IMR-90 (cell line): ENCODE results near the gene SPARC. TPM values are rescaled to one million over a fixed set of nuclear protein-coding genes. Genes with fewer than 3 reads are reported as not detected.

ENCODE experiments used
- ATAC-seq: fragments of 200-7000 bp; cut with Tn5 transposase; 2 replicates; pipeline ENCODE4 v1.9.1; 2020; ENCODE audit warnings: low read depth, mild to moderate bottlenecking, moderate library complexity
- BruUV-seq: library from RNA; stranded (reverse); fragments of 400-500 nt; replicated peaks from 2 replicates; lab custom pipeline; 2021; lab: Mats Ljungman, UMichigan
- CTCF ChIA-PET: fragments of 300-600 bp; formaldehyde crosslinking; extraction: SDS; loops from one replicate; lab custom pipeline; 2021; ENCODE audit warnings: antibody characterized with exemption; lab: Yijun Ruan, JAX
- POLR2A ChIA-PET: fragments of 300-600 bp; sonication (Branson Sonifier 250); formaldehyde crosslinking; loops from one replicate; lab custom pipeline; 2022; ENCODE audit warnings: antibody characterized with exemption; ENCODE audit not compliant: unreplicated experiment; lab: Charles Lee
- DNase-seq: peaks from one replicate; pipeline ENCODE4 v3.0.0; 2013
- H2AFZ ChIP-seq: replicated peaks from 2 replicates; pipeline ENCODE3; 2013; ENCODE audit warnings: low read length, mild to moderate bottlenecking; ENCODE audit not compliant: poor library complexity
- H2AK5ac ChIP-seq: 2 replicates; pipeline ENCODE4 v1.6.1; 2013; ENCODE audit warnings: low read depth, low read length, inconsistent platforms
- H2AK9ac ChIP-seq: replicated peaks from 2 replicates; pipeline ENCODE3; 2013; ENCODE audit warnings: mild to moderate bottlenecking, low read depth, low read length, moderate library complexity; ENCODE audit not compliant: poor library complexity
- H2BK120ac ChIP-seq: 2 replicates; pipeline ENCODE4 v1.6.1; 2013; ENCODE audit warnings: low read depth, low read length, inconsistent platforms
- H2BK15ac ChIP-seq: 3 replicates; pipeline ENCODE4 v1.6.1; 2013; ENCODE audit warnings: low read depth, low read length, inconsistent platforms
- H2BK20ac ChIP-seq: 2 replicates; pipeline ENCODE4 v1.6.1; 2013; ENCODE audit warnings: low read depth, mild to moderate bottlenecking, inconsistent platforms, low read length, moderate library complexity
- H2BK5ac ChIP-seq: 2 replicates; pipeline ENCODE4 v1.6.1; 2013; ENCODE audit warnings: mild to moderate bottlenecking, low read depth, low read length, inconsistent platforms; ENCODE audit not compliant: poor library complexity, severe bottlenecking
- H3K14ac ChIP-seq: replicated peaks from 2 replicates; pipeline ENCODE4 v1.6.1; 2013; ENCODE audit warnings: low read depth, low read length, inconsistent platforms
- H3K18ac ChIP-seq: 2 replicates; pipeline ENCODE4 v1.6.1; 2013; ENCODE audit warnings: low read depth, low read length, control low read depth
- H3K23ac ChIP-seq: 2 replicates; pipeline ENCODE4 v1.6.1; 2013; ENCODE audit warnings: low read depth, low read length, inconsistent platforms
- H3K27ac ChIP-seq: 2 replicates; pipeline ENCODE4 v1.5.1; 2013; ENCODE audit warnings: mild to moderate bottlenecking, control low read depth, low read length; ENCODE audit not compliant: insufficient read depth
- H3K27me3 ChIP-seq: 2 replicates; pipeline ENCODE4 v1.6.1; 2013; ENCODE audit warnings: low read length; ENCODE audit not compliant: control insufficient read depth, insufficient read depth
- H3K36me3 ChIP-seq: 2 replicates; pipeline ENCODE4 v1.6.1; 2013; ENCODE audit warnings: low read length, mixed read lengths; ENCODE audit not compliant: control insufficient read depth, insufficient read depth
- H3K4ac ChIP-seq: 2 replicates; pipeline ENCODE4 v1.6.1; 2013; ENCODE audit warnings: low read depth, low read length, inconsistent platforms
- H3K4me1 ChIP-seq: 2 replicates; pipeline ENCODE4 v1.6.1; 2013; ENCODE audit warnings: low read length, mixed read lengths; ENCODE audit not compliant: control insufficient read depth, insufficient read depth
- H3K4me2 ChIP-seq: 2 replicates; pipeline ENCODE4 v1.6.1; 2013; ENCODE audit warnings: low read depth, mild to moderate bottlenecking, control low read depth, low read length, moderate library complexity
- H3K4me3 ChIP-seq: 2 replicates; pipeline ENCODE4 v1.5.1; 2013; ENCODE audit warnings: low read depth, mild to moderate bottlenecking, control low read depth, low read length, moderate library complexity; ENCODE audit not compliant: insufficient read depth
- H3K56ac ChIP-seq: 2 replicates; pipeline ENCODE4 v1.6.1; 2013; ENCODE audit warnings: low read length, inconsistent platforms; ENCODE audit not compliant: insufficient read depth; ENCODE audit errors: extremely low read depth
- H3K79me1 ChIP-seq, 2 experiments: 2 replicates each; pipeline ENCODE4 v1.6.1; 2013; ENCODE audit warnings: low read length in 2 of 2, inconsistent platforms in 1 of 2, low read depth in 1 of 2
- H3K9ac ChIP-seq: 2 replicates; pipeline ENCODE4 v1.6.1; 2013; ENCODE audit warnings: low read depth, low read length, control low read depth
- H3K9me1 ChIP-seq: 2 replicates; pipeline ENCODE4 v1.6.1; 2013; ENCODE audit warnings: low read length, inconsistent platforms; ENCODE audit not compliant: insufficient read depth
- H3K9me3 ChIP-seq: 2 replicates; pipeline ENCODE4 v1.6.1; 2013; ENCODE audit warnings: low read length; ENCODE audit not compliant: control insufficient read depth, insufficient read depth
- H4K20me1 ChIP-seq: 2 replicates; pipeline ENCODE4 v1.6.1; 2013; ENCODE audit warnings: low read length, inconsistent platforms; ENCODE audit not compliant: insufficient read depth
- H4K5ac ChIP-seq: 2 replicates; pipeline ENCODE4 v1.6.1; 2013; ENCODE audit warnings: mild to moderate bottlenecking, low read depth, low read length, control low read depth
- H4K8ac ChIP-seq, 2 experiments: 2 replicates each; pipeline ENCODE4 v1.6.1; 2013; ENCODE audit warnings: low read depth in 2 of 2, low read length in 2 of 2, control low read depth in 1 of 2, inconsistent platforms in 1 of 2
- H4K91ac ChIP-seq: 2 replicates; pipeline ENCODE4 v1.6.1; 2013; ENCODE audit warnings: low read depth, low read length, inconsistent platforms; ENCODE audit not compliant: insufficient read depth
- BHLHE40 ChIP-seq: fragments of 150-350 bp; IDR thresholded peaks from 2 replicates; pipeline ENCODE4 v1.6.1; 2016; ENCODE audit warnings: mild to moderate bottlenecking, low read depth, low read length
- CEBPB ChIP-seq: IDR thresholded peaks from 2 replicates; pipeline ENCODE4 v1.6.1; 2012; ENCODE audit warnings: low read depth, low read length, improper control_type of control experiment
- CHD1 ChIP-seq: IDR thresholded peaks from 2 replicates; pipeline ENCODE4 v1.6.1; 2012; ENCODE audit warnings: low read depth, low read length, improper control_type of control experiment
- CTCF ChIP-seq: conservative IDR thresholded peaks from 2 replicates; pipeline ENCODE4 v1.5.1; 2012; ENCODE audit warnings: mild to moderate bottlenecking, low read depth, low read length, improper control_type of control experiment
- FOS ChIP-seq: fragments of 150-350 bp; IDR thresholded peaks from 2 replicates; pipeline ENCODE4 v1.6.1; 2016; ENCODE audit warnings: low read depth, low read length
- MAZ ChIP-seq: IDR thresholded peaks from 2 replicates; pipeline ENCODE4 v1.6.1; 2012; ENCODE audit warnings: low read depth, mild to moderate bottlenecking, low read length, improper control_type of control experiment, moderate library complexity, borderline replicate concordance
- POLR2A ChIP-seq: IDR thresholded peaks from 2 replicates; pipeline ENCODE4 v1.6.1; 2012; ENCODE audit warnings: mild to moderate bottlenecking, low read depth, low read length
- RCOR1 ChIP-seq: IDR thresholded peaks from 2 replicates; pipeline ENCODE4 v1.6.1; 2012; ENCODE audit warnings: mild to moderate bottlenecking, low read length, improper control_type of control experiment; ENCODE audit not compliant: insufficient replicate concordance
- RFX5 ChIP-seq: IDR thresholded peaks from 2 replicates; pipeline ENCODE4 v1.8.0; 2012; ENCODE audit warnings: low read depth, mild to moderate bottlenecking, low read length, moderate library complexity
- SMC3 ChIP-seq: fragments of 150-350 bp; IDR thresholded peaks from 2 replicates; pipeline ENCODE4 v1.6.1; 2016; ENCODE audit warnings: low read depth, mild to moderate bottlenecking, antibody characterized with exemption, low read length, moderate library complexity
- WGBS, 2 experiments: methylation state at CpG; one replicate each; pipeline versions ENCODE4 v1.1.5 to v1.1.7; 2013; ENCODE audit warnings: missing lambda C conversion rate in 2 of 2; ENCODE audit not compliant: insufficient read length in 1 of 2; ENCODE audit errors: extremely low coverage in 2 of 2; 5-methylcytosine and 5-hydroxymethylcytosine counted together
- dilution Hi-C: fragments of 300-500 bp; cut with HindIII; formaldehyde crosslinking; loops from one replicate; pipeline ENCODE4 v1.14.3; 2018; ENCODE audit warnings: low sequenced_read_pairs; ENCODE audit not compliant: unreplicated experiment
- in situ Hi-C: fragments of 300-500 bp; cut with MboI; formaldehyde crosslinking; loops from 3 replicates; pipeline ENCODE4 v1.14.3; 2019; ENCODE audit warnings: low sequenced_read_pairs, inconsistent platforms, mixed read lengths
- intact Hi-C: fragments of 100-400 bp; cut with micrococcal nuclease; formaldehyde crosslinking; loops from 2 replicates; pipeline ENCODE4 v1.10.0; 2022
- polyA plus RNA-seq, 3 experiments: library from polyadenylated mRNA; depleted of rRNA; stranded (reverse); fragments of >200 nt; gene quantifications; 2 replicates each; pipeline ENCODE4 v1.2.3, GENCODE V29; 2012; ENCODE audit warnings: low replicate concordance in 1 of 3
- total RNA-seq: library from RNA; depleted of rRNA; stranded (reverse); fragments of >200 nt; gene quantifications from 2 replicates; pipeline ENCODE4 v1.2.3, GENCODE V29; 2012
- TF ChIP-seq, protein P1 (sequence below): fragments of 150-350 bp; IDR thresholded peaks from 2 replicates; pipeline ENCODE4 v1.6.1; 2017; ENCODE audit warnings: mild to moderate bottlenecking, antibody characterized with exemption, low read length, low read depth

SPARC gene
- total and polyA plus RNA-seq, 2 of the 4 experiments (the other 2 are of a cell fraction): 1,186 to 4,692 TPM

DNA sequence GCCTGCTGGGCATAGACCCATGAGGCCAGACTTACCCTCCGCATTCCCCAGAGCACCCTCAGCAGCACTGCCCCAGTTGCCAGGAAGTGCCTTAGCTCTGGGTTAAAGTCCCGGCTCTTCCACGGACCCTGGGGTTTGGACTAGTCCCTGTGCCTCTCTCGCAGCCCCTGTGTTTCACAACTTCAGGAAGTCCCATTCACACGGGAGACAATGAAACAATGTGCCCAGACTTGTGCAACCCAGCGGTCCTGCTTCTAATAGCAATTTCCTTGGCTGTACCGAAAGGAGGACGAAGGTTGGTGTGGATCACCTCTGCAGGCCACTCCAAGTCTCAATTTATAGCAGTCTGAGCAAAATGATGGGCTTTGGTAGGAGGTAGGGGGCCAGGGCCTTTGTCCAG, 53.8 kb downstream of the SPARC start:
- dilution Hi-C loops (no loop called here), intact Hi-C loops (no loop called here), in situ Hi-C loops (no loop called here)
- H3K9me1 ChIP-seq: no peaks in the 10 kb centered on the region
- H2BK15ac ChIP-seq: no peak overlapping the region
- no peak overlapping the region for H3K56ac ChIP-seq
- H3K4me3 ChIP-seq: no peak overlapping the region
- no TSS peak for BruUV-seq
- H3K4ac ChIP-seq: no peak overlapping the region
- H3K9ac ChIP-seq: no peak overlapping the region
- no peak overlapping the region for H2AK5ac ChIP-seq
- no peaks in the 10 kb centered on the region for H3K4me1 ChIP-seq
- H4K20me1 ChIP-seq: no peaks in the 10 kb centered on the region
- no peak overlapping the region for H2AFZ ChIP-seq
- H3K36me3 ChIP-seq: no peaks in the 10 kb centered on the region
- no peaks in the 10 kb centered on the region for H3K79me1 ChIP-seq
- no peak for TF ChIP-seq SMC3
- no peak for TF ChIP-seq CTCF
- no peak for TF ChIP-seq FOS
- no peak for TF ChIP-seq BHLHE40
- no peak for TF ChIP-seq POLR2A
- TF ChIP-seq RCOR1: no peak
- no peak for TF ChIP-seq CEBPB
- TF ChIP-seq CHD1: no peak
- TF ChIP-seq RFX5: no peak
- TF ChIP-seq MAZ: no peak
- TF ChIP-seq, protein P1, sequence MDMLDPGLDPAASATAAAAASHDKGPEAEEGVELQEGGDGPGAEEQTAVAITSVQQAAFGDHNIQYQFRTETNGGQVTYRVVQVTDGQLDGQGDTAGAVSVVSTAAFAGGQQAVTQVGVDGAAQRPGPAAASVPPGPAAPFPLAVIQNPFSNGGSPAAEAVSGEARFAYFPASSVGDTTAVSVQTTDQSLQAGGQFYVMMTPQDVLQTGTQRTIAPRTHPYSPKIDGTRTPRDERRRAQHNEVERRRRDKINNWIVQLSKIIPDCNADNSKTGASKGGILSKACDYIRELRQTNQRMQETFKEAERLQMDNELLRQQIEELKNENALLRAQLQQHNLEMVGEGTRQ: no peak
- no peak overlapping the region for H3K14ac ChIP-seq
- ATAC-seq: no peak
- no peak overlapping the region for H2BK120ac ChIP-seq
- no peak overlapping the region for H4K91ac ChIP-seq
- ChIA-PET POLR2A (no interaction called here), CTCF (no interaction called here)
- H2AK9ac ChIP-seq: no peak overlapping the region
- DNase-seq: no peak
- no peak overlapping the region for H2BK20ac ChIP-seq
- WGBS, 2 experiments: no CpG with 5 or more reads among the region's 8 CpGs
- peaks cover 26% of the 10 kb centered on the region for H3K27me3 ChIP-seq
- H2BK5ac ChIP-seq: no peak overlapping the region
- no peak overlapping the region for H4K8ac ChIP-seq
- H3K27ac ChIP-seq: no peak overlapping the region
- no peak overlapping the region for H4K5ac ChIP-seq
- no peak overlapping the region for H3K23ac ChIP-seq
- no peak overlapping the region for H3K4me2 ChIP-seq
- no peaks in the 10 kb centered on the region for H3K9me3 ChIP-seq
- no peak overlapping the region for H3K18ac ChIP-seq
